DMS153 treated with DMSO at 0.1 percent for 48 hours (cell line): ENCODE data around the gene GMFB.
A peak's percentile ranks its signal among the peaks of the same experiment; 100 is the strongest.

ENCODE experiments used
- DNase-seq: peaks from one replicate; lab custom pipeline; 2025; ENCODE audit not compliant: unreplicated experiment; lab: John Stamatoyannopoulos, UW

GMFB gene

DNA sequence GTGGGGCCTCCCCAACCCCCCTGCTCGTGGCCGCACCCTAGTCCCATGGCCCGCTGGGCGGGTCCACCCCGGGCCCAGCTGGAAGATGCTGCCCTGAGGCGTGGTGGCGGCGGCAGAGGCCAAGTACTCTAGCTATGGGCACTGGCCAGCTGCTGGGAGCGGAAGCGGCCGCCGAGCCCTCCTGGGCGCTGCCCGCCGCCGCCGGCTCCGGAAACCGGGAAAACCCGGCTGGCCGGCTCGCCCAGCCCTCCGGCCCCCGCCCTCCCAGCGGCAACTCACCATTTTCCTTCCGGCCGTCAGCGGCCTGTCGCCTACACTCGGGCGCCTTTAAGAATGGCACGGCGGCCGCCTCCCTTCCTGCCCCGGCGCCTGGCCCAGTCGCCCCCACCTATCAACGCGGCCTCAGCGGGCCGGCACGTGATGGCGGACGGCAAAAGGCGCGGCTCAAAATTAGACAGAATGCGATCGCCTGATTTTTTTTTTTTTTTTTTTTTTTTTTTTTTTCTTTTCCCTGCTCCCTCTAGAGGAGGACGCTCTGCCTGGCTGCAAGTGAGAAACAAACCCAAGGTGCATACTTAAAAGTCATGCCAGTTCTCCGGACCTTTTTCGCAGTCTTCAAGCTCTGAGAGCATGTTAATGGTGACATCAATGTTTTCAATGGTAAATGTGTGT lies at the start of gene GMFB:
TSS of gene GMFB (minus strand) at position 335 of the 672 bp plus-strand sequence. CDS start at position 282, 53 bp downstream.
- peak; percentile 77 for DNase-seq

GRCh38 chr14:54538055-54538454 lies 49.3 kb upstream of the GMFB start:
- DNase-seq = no peak

GRCh38 chr14:54537651-54538050 lies 48.9 kb upstream of the GMFB start:
- no peak for DNase-seq

DNA sequence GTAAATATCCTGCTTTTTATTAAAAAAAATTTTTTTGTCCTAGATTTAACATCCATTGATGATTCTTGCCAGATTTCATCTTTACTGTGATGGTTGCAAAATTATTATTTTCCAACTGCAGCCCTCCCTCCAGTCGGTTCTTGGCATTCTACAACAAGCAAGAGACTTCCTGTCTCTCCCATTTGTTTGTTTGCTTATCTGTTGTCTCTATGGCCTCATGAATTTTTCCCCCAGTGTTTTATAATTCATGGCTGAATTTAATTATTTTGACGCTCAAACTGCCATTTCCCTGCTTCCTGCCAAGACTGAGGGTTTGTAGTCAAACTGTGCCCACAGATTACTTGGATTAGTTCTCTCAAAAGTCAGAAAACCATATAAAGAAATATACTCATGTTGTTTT lies 46.9 kb upstream of the GMFB start:
- no peak for DNase-seq

DNA sequence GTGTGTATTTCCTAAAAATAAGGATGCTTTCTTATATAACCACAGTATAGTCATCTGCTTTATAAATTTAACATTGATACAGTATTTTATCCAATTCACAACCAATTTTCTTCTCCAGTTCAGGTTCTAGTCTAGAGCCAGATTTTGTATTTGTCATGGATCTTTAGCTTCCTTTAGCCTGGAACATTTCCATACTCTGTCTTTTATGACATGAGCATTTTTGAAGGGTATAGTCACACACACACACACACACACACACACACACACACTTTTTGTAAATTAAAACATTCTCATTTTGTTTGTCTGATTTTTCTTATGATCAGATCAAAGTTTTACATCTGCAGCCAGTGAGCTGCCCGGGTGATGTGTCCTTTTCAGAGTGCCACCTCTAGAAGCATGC lies 46.3 kb upstream of the GMFB start:
- DNase-seq = no peak

GRCh38 chr14:54533100-54533499 lies 44.3 kb upstream of the GMFB start:
- no peak for DNase-seq

DNA sequence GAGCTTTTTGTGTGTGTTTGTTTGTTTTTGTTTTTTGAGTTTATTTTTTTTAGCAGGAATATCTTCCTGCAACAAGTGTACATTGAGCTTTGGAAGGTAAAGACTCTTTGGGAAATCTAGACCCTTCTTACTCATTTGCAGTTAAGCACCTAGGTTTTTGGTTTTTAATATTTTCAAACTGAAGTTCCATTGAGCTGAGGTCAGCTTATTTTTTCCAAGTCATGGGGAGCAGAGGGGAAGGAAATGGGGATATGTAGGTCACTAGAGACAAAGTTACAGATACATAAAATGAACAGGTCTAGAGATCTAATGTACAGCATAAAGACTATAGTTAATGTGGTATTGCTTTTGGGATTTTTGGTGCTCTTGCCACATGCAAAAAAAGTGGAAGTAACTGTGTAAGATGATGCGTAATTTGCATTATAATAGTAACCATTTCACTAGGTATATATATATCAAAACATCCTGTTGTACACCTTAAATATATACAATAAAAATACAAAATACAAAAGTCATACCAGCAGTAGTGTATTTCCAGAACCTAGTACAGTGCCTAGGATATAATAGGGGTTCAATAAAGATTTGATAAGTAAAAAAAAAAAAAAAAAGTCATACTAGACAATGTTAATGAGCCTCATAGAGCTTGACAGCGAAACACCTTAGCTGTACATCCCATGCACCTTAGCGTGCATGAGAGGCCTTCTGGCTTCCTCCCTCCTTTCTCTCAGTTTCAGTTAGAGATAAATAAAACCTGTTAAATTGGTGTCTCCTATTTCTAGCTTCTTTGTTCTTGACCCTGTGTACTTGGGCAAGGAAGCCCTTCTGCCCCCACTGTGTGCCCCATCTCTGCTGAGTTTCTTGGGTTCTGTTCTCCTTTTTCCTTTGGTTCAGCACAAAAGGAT lies 43.6 kb upstream of the GMFB start:
- DNase-seq = no peak

DNA sequence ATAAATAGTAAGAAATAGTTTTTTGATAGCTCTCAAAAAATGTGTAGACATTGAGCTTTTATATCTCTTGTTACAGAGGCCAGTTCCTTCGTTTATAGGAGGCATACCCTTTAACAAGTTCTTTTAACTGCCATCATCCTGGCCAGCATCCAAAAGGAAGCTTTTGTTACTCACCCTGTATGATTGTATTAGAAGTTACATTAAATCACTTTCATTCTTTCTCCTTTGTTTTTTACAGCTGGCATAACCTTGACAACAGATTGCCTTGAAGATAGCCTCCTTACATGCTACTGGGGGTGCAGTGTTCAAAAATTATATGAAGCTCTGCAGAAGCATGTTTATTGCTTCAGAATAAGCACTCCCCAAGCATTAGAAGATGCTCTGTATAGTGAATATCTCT lies 41.0 kb upstream of the GMFB start:
- no peak for DNase-seq

DNA sequence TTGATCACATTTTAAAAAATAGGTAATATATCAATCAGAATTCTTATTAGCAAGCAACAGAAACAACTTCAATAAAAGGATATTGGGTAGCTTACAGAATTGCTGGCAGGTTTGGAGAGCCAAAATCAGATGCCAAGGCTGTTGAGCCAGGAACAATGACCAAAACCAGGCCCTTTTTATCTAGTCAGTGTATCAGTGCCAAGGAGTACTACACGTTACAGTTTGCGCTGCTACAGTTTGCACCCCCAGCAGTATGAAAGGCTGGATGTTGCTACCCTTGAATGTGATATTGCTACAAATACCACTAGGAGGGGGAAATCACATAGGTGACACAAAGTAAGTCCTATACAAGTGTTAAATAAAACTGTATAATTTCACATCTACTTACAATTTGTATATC lies 40.2 kb upstream of the GMFB start:
- DNase-seq = no peak

DNA sequence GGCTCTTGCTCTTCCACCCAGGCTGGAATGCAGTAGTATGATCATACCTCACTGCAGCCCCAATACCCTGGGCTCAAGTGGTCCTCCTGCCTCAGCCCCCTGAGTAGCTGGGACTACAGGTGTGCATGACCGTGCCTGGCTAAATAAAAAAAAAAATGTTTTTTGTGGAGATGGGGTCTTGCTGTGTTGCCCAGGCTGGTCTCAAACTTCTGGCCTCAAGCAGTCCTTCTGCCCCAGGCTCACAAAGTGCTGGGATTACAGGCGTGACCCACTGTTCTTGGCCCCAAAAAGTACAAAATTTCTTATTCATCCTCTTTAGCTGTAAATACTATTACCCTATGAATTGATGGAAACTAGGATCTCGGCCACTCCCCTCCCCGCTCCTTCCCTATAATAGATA lies 35.6 kb upstream of the GMFB start:
- no peak for DNase-seq

DNA sequence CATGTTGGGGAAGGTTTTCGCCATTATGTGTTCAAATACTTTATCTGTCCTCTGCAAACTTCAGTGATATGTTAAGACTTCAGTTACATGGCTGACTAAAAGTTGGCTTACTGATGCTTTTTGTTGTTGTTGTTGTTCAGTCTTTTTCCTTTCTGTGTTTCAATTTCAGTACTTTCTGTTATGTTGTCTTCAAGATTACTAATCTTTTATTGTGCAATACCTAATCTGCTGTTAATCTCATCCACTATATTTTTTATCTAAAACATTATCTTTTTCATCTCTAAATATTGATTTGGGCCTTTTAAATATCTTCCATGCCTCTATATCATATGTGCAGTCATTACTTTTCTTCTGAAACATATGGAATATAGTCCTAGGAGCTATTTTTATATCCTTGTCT lies 27.9 kb upstream of the GMFB start:
- no peak for DNase-seq

DNA sequence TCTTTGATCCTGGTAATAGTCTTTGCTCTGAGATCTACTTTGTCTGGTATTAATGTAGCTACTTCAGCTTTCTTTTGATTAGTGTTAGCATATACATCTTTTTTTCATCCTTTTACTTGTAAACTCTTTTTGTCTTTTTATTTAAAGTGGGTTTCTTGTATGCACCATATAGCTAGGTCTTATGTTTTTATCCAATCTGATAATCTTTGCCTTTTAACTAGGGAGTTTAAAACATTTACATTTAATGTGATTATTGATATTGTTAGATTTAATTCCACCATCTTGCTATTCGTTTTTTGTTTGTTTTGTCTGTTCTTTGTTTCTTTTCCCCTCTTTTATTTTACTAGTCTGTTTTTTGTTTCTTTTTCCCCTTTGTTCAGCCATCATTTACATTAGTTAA lies 26.9 kb upstream of the GMFB start:
- no peak for DNase-seq

- DNase-seq = no peak
Observed at GRCh38 chr14:54512393-54512792, 23.6 kb upstream of the GMFB start.

GRCh38 chr14:54509546-54510501 lies 21.0 kb upstream of the GMFB start, which contains the start of gene CGRRF1:
Gene CGRRF1 (plus strand): TSS chr14:54509906. CDS start chr14:54509960, 54 bp downstream.
- DNase-seq = peak; percentile 91

- DNase-seq = no peak
Observed at GRCh38 chr14:54503486-54503885, 14.7 kb upstream of the GMFB start.

DNA sequence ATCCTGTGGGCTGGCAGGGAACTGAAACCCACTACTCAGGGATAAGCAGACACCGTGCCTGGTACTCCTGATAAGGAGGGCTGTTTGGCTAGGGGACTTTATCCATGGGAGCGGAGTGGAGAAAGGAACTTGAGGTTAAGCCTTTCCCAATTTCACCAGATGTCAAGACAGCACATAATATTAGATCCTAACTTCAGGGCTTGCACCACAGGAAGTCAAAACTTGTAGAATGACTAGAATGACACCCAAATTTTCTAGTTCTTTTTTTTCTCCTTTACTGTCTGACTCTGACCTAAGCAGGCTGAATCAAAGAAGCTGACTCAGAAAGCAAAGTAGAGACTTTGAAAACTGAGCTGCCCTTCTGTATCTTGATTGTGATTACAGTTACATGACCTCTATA lies 13.8 kb upstream of the GMFB start:
- no peak for DNase-seq

- DNase-seq = no peak
Observed at GRCh38 chr14:54501480-54501879, 12.7 kb upstream of the GMFB start.

- DNase-seq = no peak
Observed at GRCh38 chr14:54500744-54501143, 12.0 kb upstream of the GMFB start.

DNA sequence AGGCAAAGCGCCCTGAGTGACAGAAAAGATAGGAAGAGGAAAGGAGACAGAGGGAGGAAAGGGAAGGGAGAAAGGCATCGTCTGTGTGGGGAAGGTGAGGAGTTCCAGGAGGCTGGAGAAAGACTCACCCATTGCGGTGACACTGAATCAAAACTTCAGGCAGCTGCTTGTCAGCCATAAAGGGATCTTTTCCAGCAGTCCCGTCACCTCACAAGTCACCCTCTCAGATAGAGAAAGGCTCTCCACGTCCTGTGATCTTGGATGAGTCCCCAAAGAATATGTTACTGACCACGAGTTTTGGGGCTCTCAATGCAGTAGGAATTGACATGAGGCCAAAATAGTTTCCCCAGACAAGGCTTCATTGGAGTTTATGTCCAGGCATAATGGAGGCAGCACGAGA lies 9.8 kb upstream of the GMFB start:
- no peak for DNase-seq

DNA sequence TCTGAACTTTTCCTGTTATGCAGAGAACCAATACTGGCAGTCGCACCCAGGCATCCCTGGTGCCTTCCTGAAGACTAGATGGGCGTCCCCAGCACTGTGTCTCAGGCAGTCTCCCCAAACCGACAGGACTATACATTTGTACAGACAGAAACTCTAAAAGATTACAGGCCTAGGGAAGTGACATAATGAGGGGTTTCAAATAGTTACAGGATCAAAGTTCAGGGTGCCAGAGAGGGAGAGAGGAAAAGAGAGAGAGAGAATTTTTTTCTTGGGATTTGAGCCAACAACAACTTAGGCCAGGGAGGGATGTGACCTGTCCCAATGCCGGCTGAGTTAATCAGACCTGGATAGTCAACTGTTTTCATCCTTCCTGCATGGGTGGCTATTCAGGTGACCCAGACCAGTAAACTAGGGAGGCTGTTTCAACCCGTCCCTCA lies 9.3 kb upstream of the GMFB start:
- no peak for DNase-seq

GRCh38 chr14:54497224-54497623 lies 8.4 kb upstream of the GMFB start:
- DNase-seq = no peak
